GM23248 (cell line): Measurements from ENCODE around the gene WWOX. TPM values are rescaled to one million over a fixed set of nuclear protein-coding genes. Genes with fewer than 3 reads are reported as not detected.

Experiments used
- DNase-seq: peaks from one replicate; pipeline ENCODE4 v3.0.0-alpha.2; 2015
- H2AFZ ChIP-seq: fragments of 200-600 bp; sonication (generic); 2 replicates; pipeline ENCODE4 v1.6.1; 2016; ENCODE audit warnings: antibody characterized with exemption
- H3F3A ChIP-seq: fragments of 200-600 bp; sonication (generic); 2 replicates; pipeline ENCODE4 v1.6.1; 2016; ENCODE audit warnings: mild to moderate bottlenecking, antibody characterized with exemption, mixed run types; ENCODE audit not compliant: insufficient read depth
- H3K27ac ChIP-seq: fragments of 200-600 bp; sonication (generic); 2 replicates; pipeline ENCODE4 v1.5.1; 2016; ENCODE audit warnings: mild to moderate bottlenecking
- H3K27me3 ChIP-seq: fragments of 200-600 bp; sonication (generic); replicated peaks from 2 replicates; pipeline ENCODE4 v1.6.1; 2016; ENCODE audit warnings: mild to moderate bottlenecking; ENCODE audit not compliant: insufficient read depth
- H3K36me3 ChIP-seq: fragments of 200-600 bp; sonication (generic); 2 replicates; pipeline ENCODE4 v1.6.1; 2016; ENCODE audit warnings: low read depth, mild to moderate bottlenecking
- H3K4me1 ChIP-seq: fragments of 200-600 bp; sonication (generic); 2 replicates; pipeline ENCODE4 v1.6.1; 2016; ENCODE audit warnings: mild to moderate bottlenecking; ENCODE audit not compliant: insufficient read depth
- H3K4me2 ChIP-seq: fragments of 200-600 bp; sonication (generic); one replicate; pipeline ENCODE4 v1.6.1; 2016; ENCODE audit warnings: mild to moderate bottlenecking; ENCODE audit not compliant: unreplicated experiment
- H3K4me3 ChIP-seq: fragments of 200-600 bp; sonication (generic); 2 replicates; pipeline ENCODE4 v1.5.1; 2016; ENCODE audit warnings: mild to moderate bottlenecking
- H3K79me2 ChIP-seq: fragments of 200-600 bp; sonication (generic); 2 replicates; pipeline ENCODE4 v1.6.1; 2016; ENCODE audit warnings: mild to moderate bottlenecking; ENCODE audit not compliant: insufficient read depth
- H3K9ac ChIP-seq: fragments of 200-600 bp; sonication (generic); 2 replicates; pipeline ENCODE4 v1.6.1; 2016; ENCODE audit warnings: mild to moderate bottlenecking
- H3K9me2 ChIP-seq: fragments of 200-600 bp; sonication (generic); 2 replicates; pipeline ENCODE4 v1.6.1; 2016; ENCODE audit warnings: mixed run types, mild to moderate bottlenecking, moderate library complexity; ENCODE audit not compliant: insufficient read depth
- H3K9me3 ChIP-seq: fragments of 200-600 bp; sonication (generic); one replicate; pipeline ENCODE4 v1.6.1; 2017; ENCODE audit warnings: low read depth
- H4K20me1 ChIP-seq: fragments of 200-600 bp; sonication (generic); 2 replicates; pipeline ENCODE4 v1.6.0; 2016; ENCODE audit not compliant: insufficient read depth
- EZH2 ChIP-seq: fragments of 200-600 bp; sonication (generic); IDR thresholded peaks from 2 replicates; pipeline ENCODE4 v1.6.1; 2018; ENCODE audit warnings: antibody characterized with exemption, mild to moderate bottlenecking; ENCODE audit not compliant: insufficient read depth, poor library complexity, severe bottlenecking
- EZH2phosphoT487 ChIP-seq: fragments of 200-600 bp; sonication (generic); IDR thresholded peaks from 2 replicates; pipeline ENCODE4 v1.6.1; 2018; ENCODE audit warnings: antibody characterized with exemption, moderate library complexity, mild to moderate bottlenecking, low read depth; ENCODE audit not compliant: insufficient read depth
- WGBS, 2 experiments: methylation state at CpG; one replicate each; pipeline ENCODE4 v1.1.6; 2015 to 2017; ENCODE audit warnings: low lambda C conversion rate in 2 of 2, low coverage in 1 of 2; ENCODE audit errors: missing lambda C conversion rate in 2 of 2; 5-methylcytosine and 5-hydroxymethylcytosine counted together
- in situ Hi-C: fragments of 300-500 bp; cut with MboI; formaldehyde crosslinking; loops from 2 replicates; pipeline ENCODE4 v1.15.0; 2020
- polyA plus RNA-seq: library from polyadenylated mRNA; unstranded; fragments of >200 nt; fragmentation: Nextera tagmentation; extraction: Ambion mirVana; gene quantifications from 2 replicates; pipeline ENCODE4 v1.2.1, GENCODE V29; 2016
- total RNA-seq: library from RNA; depleted of rRNA; stranded (reverse); fragments of >200 nt; shearing (Covaris generic); gene quantifications from 2 replicates; pipeline ENCODE4 v1.2.3, GENCODE V29; 2014

WWOX gene
- total and polyA plus RNA-seq, 2 experiments from 2014 or later, result 4.5 to 6.6 TPM

- H3K4me3 ChIP-seq, result no peak overlapping the region
- in situ Hi-C loops, result no loop called here
- WGBS, 2 experiments, result 21 to 23% methylated on average over 13 of the region's 13 CpGs
- no peaks in the 10 kb centered on the region for H3K9me3 ChIP-seq
- no peak overlapping the region for H3K9ac ChIP-seq
- H3K4me2 ChIP-seq, result no peak overlapping the region
- no peaks in the 10 kb centered on the region for H3K79me2 ChIP-seq
- H2AFZ ChIP-seq, result no peak overlapping the region
- no peaks in the 10 kb centered on the region for H3K9me2 ChIP-seq
- H3K27me3 ChIP-seq, result no peaks in the 10 kb centered on the region
- H3K36me3 ChIP-seq, result no peaks in the 10 kb centered on the region
- no peaks in the 10 kb centered on the region for H3F3A ChIP-seq
- H4K20me1 ChIP-seq, result no peaks in the 10 kb centered on the region
- TF ChIP-seq EZH2phosphoT487, result no peak
- TF ChIP-seq EZH2, result no peak
- H3K27ac ChIP-seq, result no peak overlapping the region
- no peaks in the 10 kb centered on the region for H3K4me1 ChIP-seq
- DNase-seq, result no peak
Measured at GRCh38 chr16:78804058-78804735, 704.7 kb downstream of the WWOX start.

GRCh38 chr16:78805556-78805955 lies 706.1 kb downstream of the WWOX start:
- Histone ChIP-seq H3K9ac (no peak overlapping the region), H3F3A (no peaks in the 10 kb centered on the region), H4K20me1 (no peaks in the 10 kb centered on the region), H3K4me2 (no peak overlapping the region), H2AFZ (no peak overlapping the region), H3K27me3 (no peaks in the 10 kb centered on the region), H3K9me3 (no peaks in the 10 kb centered on the region), H3K9me2 (no peaks in the 10 kb centered on the region), H3K4me3 (no peak overlapping the region), H3K36me3 (no peaks in the 10 kb centered on the region), H3K27ac (no peak overlapping the region), H3K79me2 (no peaks in the 10 kb centered on the region), H3K4me1 (no peaks in the 10 kb centered on the region)
- in situ Hi-C loops, result no loop called here
- 51 to 62% methylated on average over 5 of the region's 5 CpGs for WGBS, 2 experiments
- TF ChIP-seq EZH2phosphoT487 (no peak), EZH2 (no peak)
- DNase-seq, result no peak

DNA sequence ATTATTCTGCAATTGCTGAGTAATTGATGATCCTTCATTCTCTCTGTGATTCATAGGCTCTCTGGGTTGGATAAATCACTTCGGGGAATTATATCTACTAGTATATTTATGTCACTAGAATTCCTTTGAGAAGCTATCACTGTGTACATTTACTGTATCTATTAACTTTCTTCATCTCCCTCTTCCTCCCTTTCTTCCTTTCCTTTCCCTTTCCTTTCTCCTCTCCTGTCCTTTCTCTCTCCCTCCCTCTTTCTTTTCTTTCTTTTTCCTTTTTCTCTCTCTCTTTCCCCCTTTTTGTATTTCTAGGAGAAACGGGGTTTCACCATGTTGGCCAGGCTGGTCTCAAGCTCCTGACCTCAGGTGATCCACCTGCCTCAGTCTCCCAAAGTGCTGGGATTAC lies 711.8 kb downstream of the WWOX start:
- DNase-seq, result no peak
- no peaks in the 10 kb centered on the region for H3K27me3 ChIP-seq
- H3F3A ChIP-seq, result no peaks in the 10 kb centered on the region
- no peak overlapping the region for H2AFZ ChIP-seq
- H3K4me2 ChIP-seq, result no peak overlapping the region
- no peaks in the 10 kb centered on the region for H3K79me2 ChIP-seq
- H3K9me2 ChIP-seq, result no peaks in the 10 kb centered on the region
- TF ChIP-seq EZH2phosphoT487 (no peak), EZH2 (no peak)
- no peak overlapping the region for H3K27ac ChIP-seq
- no peaks in the 10 kb centered on the region for H3K9me3 ChIP-seq
- in situ Hi-C loops, result no loop called here
- H4K20me1 ChIP-seq, result no peaks in the 10 kb centered on the region
- H3K36me3 ChIP-seq, result no peaks in the 10 kb centered on the region
- H3K9ac ChIP-seq, result no peak overlapping the region
- no peaks in the 10 kb centered on the region for H3K4me1 ChIP-seq
- H3K4me3 ChIP-seq, result no peak overlapping the region
- 32 to 43% methylated on average over 2 of the region's 2 CpGs for WGBS, 2 experiments

GRCh38 chr16:78812582-78812981 lies 713.1 kb downstream of the WWOX start:
- Histone ChIP-seq H3F3A (no peaks in the 10 kb centered on the region), H4K20me1 (no peaks in the 10 kb centered on the region), H3K4me3 (no peak overlapping the region), H3K27ac (no peak overlapping the region), H3K27me3 (no peaks in the 10 kb centered on the region), H3K9ac (no peak overlapping the region), H3K9me2 (no peaks in the 10 kb centered on the region), H3K4me1 (no peaks in the 10 kb centered on the region), H3K4me2 (no peak overlapping the region), H2AFZ (no peak overlapping the region), H3K79me2 (no peaks in the 10 kb centered on the region), H3K9me3 (no peaks in the 10 kb centered on the region), H3K36me3 (no peaks in the 10 kb centered on the region)
- DNase-seq, result no peak
- no peak for TF ChIP-seq EZH2phosphoT487
- in situ Hi-C loops, result no loop called here
- WGBS, 2 experiments, result 85 to 86% methylated on average over 6 of the region's 6 CpGs
